Pulmonary artery endothelial cell (primary cell): ENCODE measurements around the gene SULT1E1. TPM values are rescaled to one million over a fixed set of nuclear protein-coding genes. Genes with fewer than 3 reads are reported as not detected.

Source experiments
- DNase-seq: peaks from one replicate; pipeline ENCODE4 v3.0.0-alpha.2; 2011; ENCODE audit warnings: low read depth, low spot score
- total RNA-seq: library from RNA; depleted of rRNA; stranded (reverse); fragments of >200 nt; gene quantifications from 2 replicates; pipeline ENCODE4 v1.2.3, GENCODE V29; 2014

SULT1E1 gene
- total RNA-seq, 1 donor from 2014 or later, result 34.2 TPM

- no peak for DNase-seq
These were observed 60.6 kb downstream of the SULT1E1 start for GRCh38 chr4:69799337-69799736.

DNA sequence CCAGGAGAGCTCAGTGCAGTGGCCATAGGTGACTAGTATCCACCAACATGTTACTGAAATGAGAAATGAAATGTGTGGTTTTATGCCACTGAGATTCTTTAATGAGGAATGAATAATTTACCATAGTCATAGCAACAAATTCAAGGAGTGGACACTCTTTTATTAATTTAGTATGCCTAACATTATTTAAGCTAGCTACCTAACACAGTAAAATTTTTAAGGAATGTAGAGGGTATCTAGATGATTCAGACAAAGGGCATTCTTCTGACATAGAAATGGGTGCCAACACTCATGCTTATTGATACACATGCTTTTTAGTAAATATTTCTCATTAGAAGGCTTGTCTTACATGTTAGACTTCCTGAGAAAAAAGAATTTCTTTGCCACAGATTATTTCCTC, 66.2 kb downstream of the SULT1E1 start:
- DNase-seq, result no peak

Other genes with a start within 250 kb of the SULT1E1 start
- gene UGT2A2, start 220.5 kb downstream of the SULT1E1 start, total RNA-seq, result 0.26 TPM in 1 of 2 replicates, not detected in the other
- 0.53 and 1.1 TPM in 2 replicates for gene UGT2A1, start 206.9 kb downstream of the SULT1E1 start, total RNA-seq
- 49.4 and 55.5 TPM in 2 replicates for gene SULT1B1, start 99.5 kb downstream of the SULT1E1 start, total RNA-seq
- gene CSN1S1, start 70.9 kb upstream of the SULT1E1 start, total RNA-seq, result not detected in 2 replicates
- gene CSN2, start 105.6 kb upstream of the SULT1E1 start, total RNA-seq, result not detected in 2 replicates
- not detected in 2 replicates for gene STATH, start 135.8 kb upstream of the SULT1E1 start, total RNA-seq
- gene HTN3, start 168.3 kb upstream of the SULT1E1 start, total RNA-seq, result not detected in 2 replicates
- not detected in 2 replicates for gene HTN1, start 190.3 kb upstream of the SULT1E1 start, total RNA-seq